Sigmoid colon (tissue), 4 donors: ENCODE measurements around the gene HSPG2.
"Not testable (repeated sequence)": the region's sequence is repeated elsewhere in the genome, so short reads cannot be mapped to it uniquely, and the experiment has no call there.

Source experiments
- CTCF ChIP-seq, 4 experiments: fragments of 450-650 bp in 3 of 4; fragments of 200-600 bp in 1 of 4; IDR thresholded peaks; one replicate each; pipeline ENCODE4 v1.5.1; 2016 to 2019; ENCODE audit warnings: antibody characterized with exemption in 4 of 4, mild to moderate bottlenecking in 3 of 4, moderate library complexity in 2 of 4
- EP300 ChIP-seq, 4 donors: sonication (generic); formaldehyde crosslinking; IDR thresholded peaks; one replicate each; pipeline ENCODE4 v1.6.1; 2017; ENCODE audit warnings: antibody characterized with exemption in 4 of 4
- POLR2A ChIP-seq, 2 donors: fragments of 450-650 bp; IDR thresholded peaks; one replicate each; pipeline ENCODE4 v1.6.1; 2016; ENCODE audit warnings: antibody characterized with exemption in 2 of 2, mild to moderate bottlenecking in 2 of 2, moderate library complexity in 2 of 2
- POLR2AphosphoS5 ChIP-seq, 4 donors: sonication (generic); formaldehyde crosslinking; IDR thresholded peaks; one replicate each; pipeline ENCODE4 v1.6.1; 2017; ENCODE audit warnings: antibody characterized with exemption in 4 of 4

GRCh38 chr1:21969066-21969465, 32.0 kb upstream of the HSPG2 start:
- TF ChIP-seq CTCF, POLR2A, EP300, POLR2AphosphoS5 (IDR thresholded peaks at IDR 0.05): not testable (repeated sequence)
